GM12872 (cell line): ENCODE measurements around the gene VSX2.

ENCODE experiments used
- TF ChIP-seq, protein P1 (sequence below): IDR thresholded peaks from 3 replicates; pipeline ENCODE4 v1.5.1; 2011; ENCODE audit warnings: low read depth, mild to moderate bottlenecking, low read length, moderate library complexity; ENCODE audit not compliant: insufficient read depth

The VSX2 gene

DNA sequence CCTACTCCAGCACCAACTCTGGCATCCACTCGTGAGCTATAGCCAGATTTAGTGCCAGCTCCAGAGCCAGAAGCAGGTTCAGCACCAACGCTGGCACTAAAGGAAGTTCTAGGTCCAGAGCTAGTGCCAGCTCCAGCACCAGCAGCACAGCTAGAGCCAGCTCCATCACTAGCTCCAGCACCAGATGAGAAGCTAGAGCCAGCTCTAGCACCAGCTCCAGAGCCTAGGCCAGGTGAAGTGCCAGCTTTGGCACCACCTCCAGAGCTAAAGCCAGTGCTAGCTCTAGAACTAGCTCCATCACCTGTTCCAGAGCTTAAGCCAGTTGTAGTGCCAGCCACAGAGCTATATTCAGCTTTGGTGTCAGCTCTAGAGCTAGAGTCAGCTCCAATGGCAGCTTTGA is 38.8 kb downstream of the VSX2 start:
- TF ChIP-seq, protein P1, sequence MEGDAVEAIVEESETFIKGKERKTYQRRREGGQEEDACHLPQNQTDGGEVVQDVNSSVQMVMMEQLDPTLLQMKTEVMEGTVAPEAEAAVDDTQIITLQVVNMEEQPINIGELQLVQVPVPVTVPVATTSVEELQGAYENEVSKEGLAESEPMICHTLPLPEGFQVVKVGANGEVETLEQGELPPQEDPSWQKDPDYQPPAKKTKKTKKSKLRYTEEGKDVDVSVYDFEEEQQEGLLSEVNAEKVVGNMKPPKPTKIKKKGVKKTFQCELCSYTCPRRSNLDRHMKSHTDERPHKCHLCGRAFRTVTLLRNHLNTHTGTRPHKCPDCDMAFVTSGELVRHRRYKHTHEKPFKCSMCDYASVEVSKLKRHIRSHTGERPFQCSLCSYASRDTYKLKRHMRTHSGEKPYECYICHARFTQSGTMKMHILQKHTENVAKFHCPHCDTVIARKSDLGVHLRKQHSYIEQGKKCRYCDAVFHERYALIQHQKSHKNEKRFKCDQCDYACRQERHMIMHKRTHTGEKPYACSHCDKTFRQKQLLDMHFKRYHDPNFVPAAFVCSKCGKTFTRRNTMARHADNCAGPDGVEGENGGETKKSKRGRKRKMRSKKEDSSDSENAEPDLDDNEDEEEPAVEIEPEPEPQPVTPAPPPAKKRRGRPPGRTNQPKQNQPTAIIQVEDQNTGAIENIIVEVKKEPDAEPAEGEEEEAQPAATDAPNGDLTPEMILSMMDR = no peak

DNA sequence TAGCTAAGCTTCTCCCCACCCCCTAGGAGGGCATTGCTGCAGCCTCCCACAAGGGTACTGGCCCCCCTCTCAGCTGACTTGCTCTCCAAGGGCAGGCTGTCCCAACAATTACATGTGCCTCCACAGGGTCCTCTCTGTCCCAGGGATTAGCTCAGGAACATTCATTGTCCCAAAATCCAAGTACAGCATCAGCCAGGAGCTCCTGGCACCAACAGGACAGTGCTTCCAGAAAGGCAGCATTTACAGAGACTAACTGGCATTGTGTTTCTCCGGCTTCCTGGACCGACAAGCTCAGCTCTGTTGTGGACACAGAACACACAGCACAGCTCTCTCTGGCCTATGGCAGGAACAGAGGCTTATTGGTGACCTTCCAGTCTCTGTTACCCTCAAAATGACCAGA is 41.8 kb downstream of the VSX2 start:
- TF ChIP-seq, protein P1 = no peak

DNA sequence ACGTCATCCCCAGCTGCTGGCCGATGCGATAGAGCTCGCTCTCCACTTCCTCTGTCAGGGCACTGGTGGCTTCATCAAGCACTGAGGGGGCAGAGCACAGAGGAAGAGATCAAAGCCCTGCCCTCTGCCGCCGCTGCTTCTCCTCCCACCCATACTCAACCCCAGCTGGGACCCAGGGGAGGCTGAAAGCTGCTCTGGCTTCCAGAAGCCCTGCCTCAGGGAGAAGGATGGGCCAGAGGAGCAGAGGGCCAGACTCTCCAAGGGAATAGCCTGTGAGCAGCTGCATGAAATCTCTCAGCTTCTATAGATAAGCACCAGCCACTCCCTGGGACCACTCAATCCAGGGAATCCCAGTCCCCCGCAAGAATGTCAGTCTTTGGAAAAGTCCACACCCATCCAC is 47.5 kb downstream of the VSX2 start:
- TF ChIP-seq, protein P1 = no peak

DNA sequence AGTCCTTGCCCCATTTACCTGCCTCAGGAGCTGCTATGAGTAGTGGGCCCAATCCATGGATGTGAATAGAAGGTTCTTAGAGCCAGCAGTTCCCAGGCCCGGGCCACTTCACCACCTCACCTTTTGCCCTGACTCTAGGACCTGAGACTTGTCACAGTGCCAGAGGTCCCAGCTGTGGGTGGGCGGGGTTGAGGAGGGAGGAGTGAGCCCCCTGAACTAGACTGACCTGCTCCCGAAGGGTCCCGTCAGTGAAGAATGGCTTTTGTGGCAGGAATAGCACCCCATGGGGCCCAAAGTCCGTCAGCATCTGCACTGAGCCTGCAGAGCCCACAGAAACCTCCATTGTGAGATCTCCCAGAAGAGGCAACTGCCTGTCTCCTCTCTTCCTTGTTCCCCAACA is 50.6 kb downstream of the VSX2 start:
- TF ChIP-seq, protein P1 = no peak

DNA sequence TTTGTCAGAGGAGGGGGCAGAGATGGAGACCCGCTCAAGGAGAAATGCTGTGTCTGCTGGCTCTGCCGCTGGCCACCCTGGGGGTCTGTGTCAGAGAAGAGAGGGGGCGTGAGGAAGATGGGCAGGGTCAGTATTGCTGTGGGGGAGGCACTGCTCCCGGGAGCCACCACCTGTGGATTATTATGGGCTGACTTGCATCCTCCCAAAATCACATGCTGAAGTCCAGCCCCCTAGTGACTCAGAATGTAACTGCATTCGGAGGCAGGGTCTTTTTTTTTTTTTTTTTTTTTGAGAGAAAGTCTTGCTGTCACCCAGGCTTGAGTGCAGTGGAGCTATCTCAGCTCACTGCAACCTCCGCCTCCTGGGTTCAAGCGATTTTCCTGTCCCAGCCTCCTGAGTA is 51.2 kb downstream of the VSX2 start:
- TF ChIP-seq, protein P1 = peak; percentile 54; the same call in 2 of the 3 replicates

DNA sequence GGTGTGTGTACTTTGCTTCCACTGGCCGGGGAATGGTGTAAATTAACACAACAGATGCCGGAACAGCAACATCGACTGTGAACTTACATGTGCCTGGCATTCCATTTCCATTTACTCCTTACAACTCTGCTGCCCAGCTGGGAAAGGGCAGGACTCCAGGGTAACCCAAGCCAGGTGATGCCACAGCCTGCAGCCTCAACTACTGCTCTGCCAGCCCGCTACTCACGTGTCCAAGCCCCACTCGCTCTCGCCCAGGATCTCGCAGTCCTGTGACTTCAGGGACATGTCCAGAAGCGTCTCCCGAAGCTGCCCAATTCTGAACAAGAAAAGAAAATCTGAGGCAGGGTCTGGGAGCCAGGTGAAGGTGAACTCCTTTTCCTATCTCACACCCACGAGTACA is 52.8 kb downstream of the VSX2 start:
- TF ChIP-seq, protein P1 = no peak

DNA sequence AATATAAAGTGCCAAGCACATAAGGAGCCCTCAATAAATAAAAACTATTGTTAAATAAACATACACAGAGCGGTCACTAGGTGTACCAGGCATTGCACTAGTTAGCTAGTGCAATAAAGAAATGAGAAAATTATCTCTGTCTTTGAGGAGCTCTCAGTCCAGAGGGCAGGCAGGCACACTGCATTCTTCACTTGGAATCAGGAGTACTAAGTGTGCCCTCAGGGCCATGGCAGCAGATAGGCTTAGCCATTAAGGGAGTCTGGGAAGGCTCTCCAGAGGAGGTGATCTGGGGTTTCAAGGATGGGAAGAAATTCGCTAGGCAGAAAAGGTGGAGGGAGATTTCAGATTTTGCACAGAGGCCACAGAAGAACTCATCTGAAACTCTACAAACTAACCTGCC is 54.4 kb downstream of the VSX2 start:
- TF ChIP-seq, protein P1 = no peak

DNA sequence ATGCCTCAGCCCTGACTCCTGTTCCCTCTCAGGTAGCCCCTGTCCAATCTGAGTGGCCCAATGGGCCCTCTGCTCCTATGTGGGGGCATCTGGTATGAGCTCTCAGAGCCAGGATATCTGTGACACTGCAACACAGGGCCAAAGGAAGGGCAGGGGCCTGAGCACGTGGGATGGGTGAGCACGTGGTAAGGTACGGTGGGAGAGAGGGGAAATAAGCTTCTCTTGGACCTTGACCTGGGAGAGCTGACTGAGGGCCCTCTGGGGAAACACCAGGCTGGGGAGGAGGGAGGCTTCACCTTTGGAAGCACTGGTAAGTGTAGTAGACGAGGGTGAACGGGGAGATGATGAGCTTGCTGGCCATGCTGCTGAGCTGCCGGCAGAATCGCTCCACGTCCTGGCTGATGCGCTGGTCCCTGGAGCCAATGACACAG is 56.8 kb downstream of the VSX2 start:
- TF ChIP-seq, protein P1 = no peak
